Uterus (tissue), 4 donors: ENCODE measurements around the gene OXNAD1. TPM values are rescaled to one million over a fixed set of nuclear protein-coding genes. Genes with fewer than 3 reads are reported as not detected.

ENCODE experiments used
- DNase-seq, 2 donors: peaks; one replicate each; pipeline ENCODE4 v3.0.0-alpha.2; 2019 to 2020
- H3K27ac ChIP-seq, 2 donors: fragments of 200-600 bp; sonication (generic); 1 replicate in 1 of 2; 2 replicates in 1 of 2; pipeline ENCODE4 v1.5.1; 2016 to 2018
- H3K27me3 ChIP-seq, 2 donors: fragments of 200-600 bp; sonication (generic); one replicate each; pipeline ENCODE4 v1.5.1; 2018 to 2019; ENCODE audit warnings: control low read depth in 1 of 2
- H3K36me3 ChIP-seq, 2 donors: fragments of 200-600 bp; sonication (generic); one replicate each; pipeline ENCODE4 v1.5.1; 2019; ENCODE audit warnings: control low read depth in 1 of 2
- H3K4me1 ChIP-seq, 2 donors: fragments of 200-600 bp; sonication (generic); one replicate each; pipeline ENCODE4 v1.5.1; 2018 to 2019; ENCODE audit warnings: control low read depth in 1 of 2
- H3K4me3 ChIP-seq, 2 donors: fragments of 200-600 bp; sonication (generic); 1 replicate in 1 of 2; 2 replicates in 1 of 2; pipeline ENCODE4 v1.5.1; 2018 to 2019; ENCODE audit warnings: mild to moderate bottlenecking in 1 of 2
- H3K9me3 ChIP-seq, 2 donors: fragments of 200-600 bp; sonication (generic); one replicate each; pipeline ENCODE4 v1.5.1; 2019; ENCODE audit warnings: control low read depth in 1 of 2
- CTCF ChIP-seq, 4 experiments: fragments of 200-600 bp in 2 of 4; fragments of 450-650 bp in 2 of 4; sonication (generic) in 2 of 4; IDR thresholded peaks; one replicate each; pipeline ENCODE4 v1.5.1; 2016 to 2019; ENCODE audit warnings: antibody characterized with exemption in 4 of 4, mild to moderate bottlenecking in 2 of 4, moderate library complexity in 1 of 4
- POLR2A ChIP-seq, 2 donors: fragments of 450-650 bp; IDR thresholded peaks; one replicate each; pipeline ENCODE4 v1.6.1; 2016; ENCODE audit warnings: antibody characterized with exemption in 2 of 2, mild to moderate bottlenecking in 1 of 2, moderate library complexity in 1 of 2
- intact Hi-C: fragments of 100-400 bp; cut with DNase I; formaldehyde crosslinking; loops from one replicate; pipeline ENCODE4 v1.15.1; 2023; ENCODE audit warnings: low total_unique reads
- total RNA-seq, 4 donors: library from RNA; depleted of rRNA in 3 of 4; stranded (reverse); fragments of >200 nt in 3 of 4; gene quantifications; one replicate each; pipeline versions ENCODE4 v1.1.0 to v1.2.4, GENCODE V29; 2014 to 2023
- donor health status: DM: yes; HTN: yes; CAD: no.

OXNAD1 gene
- total RNA-seq, 4 donors from 2014 or later, result 14.7 to 33.2 (median 32.3) TPM

DNA sequence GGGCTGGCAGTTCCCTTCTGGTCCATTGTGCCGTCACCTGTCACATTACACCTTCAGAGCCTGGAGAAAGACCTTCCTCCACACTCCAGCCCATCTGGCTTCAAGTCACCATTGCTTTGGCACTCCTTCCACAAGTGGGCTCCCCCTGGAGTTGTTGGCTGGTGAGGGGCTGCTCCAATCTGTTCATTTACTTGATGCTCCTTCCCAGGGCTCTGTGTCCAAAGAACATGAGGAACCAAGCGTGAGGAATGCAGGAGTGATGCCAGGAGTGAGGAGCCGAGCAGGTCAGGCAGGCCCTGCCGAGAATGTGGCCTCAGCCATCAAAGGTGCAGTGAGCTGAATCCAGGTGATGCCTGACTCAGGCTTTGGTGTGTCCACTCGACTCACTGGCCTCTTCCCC lies 57.2 kb downstream of the OXNAD1 start:
- intact Hi-C loops, result no loop called here
- H3K4me1 ChIP-seq, result no peaks in the 10 kb centered on the region
- no peaks in the 10 kb centered on the region for H3K36me3 ChIP-seq
- TF ChIP-seq POLR2A (IDR thresholded peaks at IDR 0.05), result no peak
- TF ChIP-seq CTCF (IDR thresholded peaks at IDR 0.05), result no peak
- no peak for DNase-seq
- no peak overlapping the region for H3K4me3 ChIP-seq
- H3K9me3 ChIP-seq, result no peaks in the 10 kb centered on the region
- H3K27ac ChIP-seq, result no peak overlapping the region
- H3K27me3 ChIP-seq, result no peaks in the 10 kb centered on the region

GRCh38 chr3:16323737-16324136 lies 58.7 kb downstream of the OXNAD1 start:
- Histone ChIP-seq H3K27ac (peak overlapping the region in 1 of 2 donors; percentile 1), H3K4me1 (no peaks in the 10 kb centered on the region)

DNA sequence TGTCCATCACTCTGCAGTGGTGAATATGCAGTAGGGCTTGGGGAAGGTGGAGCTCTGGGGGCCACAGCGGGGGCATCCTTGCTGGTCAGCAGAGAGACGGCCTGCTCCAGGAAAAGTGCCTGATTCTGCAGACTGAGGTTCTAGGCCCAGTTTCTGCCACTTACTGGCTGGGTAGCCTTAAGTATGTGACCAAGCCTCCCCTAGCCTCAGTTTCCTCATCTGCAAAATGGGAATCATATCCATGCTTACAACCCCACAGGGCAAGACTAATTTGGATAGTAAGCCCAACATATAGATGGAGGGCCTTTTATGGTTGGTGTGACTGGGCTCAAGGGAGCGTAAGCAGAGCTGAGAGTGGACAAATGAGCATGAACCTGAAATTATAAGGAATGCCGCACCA lies 60.8 kb downstream of the OXNAD1 start:
- Histone ChIP-seq H3K36me3 (no peaks in the 10 kb centered on the region), H3K27ac (no peak overlapping the region), H3K4me1 (no peaks in the 10 kb centered on the region), H3K4me3 (no peak overlapping the region), H3K27me3 (no peaks in the 10 kb centered on the region), H3K9me3 (no peaks in the 10 kb centered on the region)
- no peak for TF ChIP-seq POLR2A (IDR thresholded peaks at IDR 0.05)
- no peak for TF ChIP-seq CTCF (IDR thresholded peaks at IDR 0.05)
- no peak for DNase-seq
- intact Hi-C loops, result no loop called here

More at GRCh38 chr3:16323737-16324136, 58.7 kb downstream of the OXNAD1 start:
- Histone ChIP-seq H3K9me3 (no peaks in the 10 kb centered on the region), H3K4me3 (no peak overlapping the region), H3K27me3 (no peaks in the 10 kb centered on the region), H3K36me3 (no peaks in the 10 kb centered on the region)
- TF ChIP-seq CTCF (IDR thresholded peaks at IDR 0.05), result no peak
- no peak for TF ChIP-seq POLR2A (IDR thresholded peaks at IDR 0.05)
- no peak for DNase-seq
- intact Hi-C loops, result no loop called here

GRCh38 chr3:16326724-16327349 lies 61.8 kb downstream of the OXNAD1 start:
- H3K4me3 ChIP-seq, result no peak overlapping the region
- TF ChIP-seq CTCF (IDR thresholded peaks at IDR 0.05), result no peak
- no peak for TF ChIP-seq POLR2A (IDR thresholded peaks at IDR 0.05)

DNA sequence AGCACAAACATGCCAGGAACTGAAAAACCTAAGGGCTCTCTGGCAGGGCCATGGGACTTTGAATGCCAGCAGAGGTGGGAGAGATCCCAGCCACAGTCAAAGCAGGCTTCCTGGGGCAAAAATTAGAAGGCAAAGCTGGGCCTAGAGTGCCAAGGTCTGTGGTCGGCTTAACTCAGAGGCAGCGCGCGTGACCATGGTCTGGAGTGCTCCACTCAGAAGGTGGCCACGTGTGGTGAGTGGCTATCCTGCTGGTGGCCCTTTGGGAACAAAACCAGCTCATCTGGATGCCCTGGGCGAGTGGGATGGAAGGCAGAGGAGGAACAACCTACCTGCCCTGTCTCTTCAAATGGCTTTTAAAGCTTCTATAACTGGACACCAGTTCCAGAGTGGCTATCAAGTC lies 63.1 kb downstream of the OXNAD1 start:
- Histone ChIP-seq H3K4me3 (no peak overlapping the region), H3K27ac (no peak overlapping the region), H3K9me3 (no peaks in the 10 kb centered on the region), H3K36me3 (no peaks in the 10 kb centered on the region), H3K4me1 (no peaks in the 10 kb centered on the region), H3K27me3 (no peaks in the 10 kb centered on the region)
- DNase-seq, result no peak
- intact Hi-C loops, result no loop called here
- TF ChIP-seq POLR2A (IDR thresholded peaks at IDR 0.05), result no peak
- no peak for TF ChIP-seq CTCF (IDR thresholded peaks at IDR 0.05)

More at GRCh38 chr3:16326724-16327349, 61.8 kb downstream of the OXNAD1 start:
- no peak for DNase-seq
- Histone ChIP-seq H3K9me3 (no peaks in the 10 kb centered on the region), H3K4me1 (no peaks in the 10 kb centered on the region), H3K27me3 (no peaks in the 10 kb centered on the region), H3K27ac (no peak overlapping the region), H3K36me3 (no peaks in the 10 kb centered on the region)
- intact Hi-C loops, result no loop called here
